ENCODE measurements around the gene PHLPP1.

PHLPP1 gene

GRCh38 chr18:62979900-62980299 lies 264.6 kb downstream of the PHLPP1 start:
- H3K9ac ChIP-seq (ENCODE audit: low read length): no peak overlapping the region
- H3K27ac ChIP-seq (ENCODE audit: low read depth, low read length): no peak overlapping the region
- H3K9me3 ChIP-seq (ENCODE audit: low read length): no peaks in the 10 kb centered on the region
- H3K4me1 ChIP-seq (ENCODE audit: insufficient read depth, low read length): peaks cover 10% of the 10 kb centered on the region
- no peaks in the 10 kb centered on the region for H3K27me3 ChIP-seq (ENCODE audit: control insufficient read depth in 1 of 2, insufficient read depth in 2 of 2, low read length in 2 of 2)
- H3K36me3 ChIP-seq (ENCODE audit: insufficient read depth, low read length): peaks cover 22% of the 10 kb centered on the region
- no peak overlapping the region for H3K4me3 ChIP-seq (ENCODE audit: low read depth in 1 of 2, low read length in 2 of 2)

- Histone ChIP-seq H3K36me3 (ENCODE audit: insufficient read depth, low read length) (peaks cover 9% of the 10 kb centered on the region), H3K9me3 (ENCODE audit: low read length) (no peaks in the 10 kb centered on the region), H3K4me3 (ENCODE audit: low read depth in 1 of 2, low read length in 2 of 2) (no peak overlapping the region), H3K4me1 (ENCODE audit: insufficient read depth, low read length) (peaks cover 10% of the 10 kb centered on the region), H3K9ac (ENCODE audit: low read length) (no peak overlapping the region), H3K27me3 (ENCODE audit: control insufficient read depth in 1 of 2, insufficient read depth in 2 of 2, low read length in 2 of 2) (no peaks in the 10 kb centered on the region), H3K27ac (ENCODE audit: low read depth, low read length) (no peak overlapping the region)
These were observed 266.2 kb downstream of the PHLPP1 start for GRCh38 chr18:62981566-62981965.

- Histone ChIP-seq H3K9ac (ENCODE audit: low read length) (no peak overlapping the region), H3K27me3 (ENCODE audit: control insufficient read depth in 1 of 2, insufficient read depth in 2 of 2, low read length in 2 of 2) (no peaks in the 10 kb centered on the region), H3K9me3 (ENCODE audit: low read length) (no peaks in the 10 kb centered on the region), H3K4me3 (ENCODE audit: low read depth in 1 of 2, low read length in 2 of 2) (peak overlapping the region; percentile 21 to 53), H3K27ac (ENCODE audit: low read depth, low read length) (no peak overlapping the region), H3K36me3 (ENCODE audit: insufficient read depth, low read length) (peaks cover 9% of the 10 kb centered on the region), H3K4me1 (ENCODE audit: insufficient read depth, low read length) (peaks cover 10% of the 10 kb centered on the region)
These were observed 267.4 kb downstream of the PHLPP1 start for GRCh38 chr18:62982600-62983251.

- Histone ChIP-seq H3K4me1 (ENCODE audit: insufficient read depth, low read length) (peaks cover 14% of the 10 kb centered on the region), H3K36me3 (ENCODE audit: insufficient read depth, low read length) (no peaks in the 10 kb centered on the region), H3K4me3 (ENCODE audit: low read depth in 1 of 2, low read length in 2 of 2) (no peak overlapping the region), H3K27me3 (ENCODE audit: control insufficient read depth in 1 of 2, insufficient read depth in 2 of 2, low read length in 2 of 2) (no peaks in the 10 kb centered on the region), H3K9ac (ENCODE audit: low read length) (no peak overlapping the region), H3K27ac (ENCODE audit: low read depth, low read length) (no peak overlapping the region), H3K9me3 (ENCODE audit: low read length) (no peaks in the 10 kb centered on the region)
These were observed 269.4 kb downstream of the PHLPP1 start for GRCh38 chr18:62984656-62985315.

- H3K27me3 ChIP-seq (ENCODE audit: control insufficient read depth in 1 of 2, insufficient read depth in 2 of 2, low read length in 2 of 2): no peaks in the 10 kb centered on the region
- H3K9ac ChIP-seq (ENCODE audit: low read length): no peak overlapping the region
- H3K36me3 ChIP-seq (ENCODE audit: insufficient read depth, low read length): no peaks in the 10 kb centered on the region
- H3K4me1 ChIP-seq (ENCODE audit: insufficient read depth, low read length): peaks cover 14% of the 10 kb centered on the region
- H3K27ac ChIP-seq (ENCODE audit: low read depth, low read length): no peak overlapping the region
- H3K4me3 ChIP-seq (ENCODE audit: low read depth in 1 of 2, low read length in 2 of 2): no peak overlapping the region
- no peaks in the 10 kb centered on the region for H3K9me3 ChIP-seq (ENCODE audit: low read length)
These were observed 271.1 kb downstream of the PHLPP1 start for GRCh38 chr18:62986490-62986889.

GRCh38 chr18:62987055-62987830 lies 271.9 kb downstream of the PHLPP1 start:
- Histone ChIP-seq H3K9ac (ENCODE audit: low read length) (no peak overlapping the region), H3K9me3 (ENCODE audit: low read length) (no peaks in the 10 kb centered on the region), H3K27ac (ENCODE audit: low read depth, low read length) (no peak overlapping the region), H3K4me1 (ENCODE audit: insufficient read depth, low read length) (peaks cover 12% of the 10 kb centered on the region), H3K27me3 (ENCODE audit: control insufficient read depth in 1 of 2, insufficient read depth in 2 of 2, low read length in 2 of 2) (no peaks in the 10 kb centered on the region), H3K36me3 (ENCODE audit: insufficient read depth, low read length) (no peaks in the 10 kb centered on the region), H3K4me3 (ENCODE audit: low read depth in 1 of 2, low read length in 2 of 2) (no peak overlapping the region)

- Histone ChIP-seq H3K4me1 (ENCODE audit: insufficient read depth, low read length) (peaks cover 6% of the 10 kb centered on the region), H3K9ac (ENCODE audit: low read length) (no peak overlapping the region), H3K4me3 (ENCODE audit: low read depth in 1 of 2, low read length in 2 of 2) (no peak overlapping the region), H3K27ac (ENCODE audit: low read depth, low read length) (no peak overlapping the region), H3K9me3 (ENCODE audit: low read length) (no peaks in the 10 kb centered on the region), H3K27me3 (ENCODE audit: control insufficient read depth in 1 of 2, insufficient read depth in 2 of 2, low read length in 2 of 2) (no peaks in the 10 kb centered on the region), H3K36me3 (ENCODE audit: insufficient read depth, low read length) (no peaks in the 10 kb centered on the region)
These were observed 272.5 kb downstream of the PHLPP1 start for GRCh38 chr18:62987859-62988258.

GRCh38 chr18:62988471-62988870 lies 273.1 kb downstream of the PHLPP1 start:
- H3K9ac ChIP-seq (ENCODE audit: low read length): no peak overlapping the region
- no peak overlapping the region for H3K27ac ChIP-seq (ENCODE audit: low read depth, low read length)
- H3K4me1 ChIP-seq (ENCODE audit: insufficient read depth, low read length): peaks cover 4% of the 10 kb centered on the region
- H3K36me3 ChIP-seq (ENCODE audit: insufficient read depth, low read length): no peaks in the 10 kb centered on the region
- no peaks in the 10 kb centered on the region for H3K27me3 ChIP-seq (ENCODE audit: control insufficient read depth in 1 of 2, insufficient read depth in 2 of 2, low read length in 2 of 2)
- no peaks in the 10 kb centered on the region for H3K9me3 ChIP-seq (ENCODE audit: low read length)
- peak overlapping the region in 1 of 2 donors; percentile 23 for H3K4me3 ChIP-seq (ENCODE audit: low read depth in 1 of 2, low read length in 2 of 2)

GRCh38 chr18:62989195-62989594 lies 273.9 kb downstream of the PHLPP1 start:
- Histone ChIP-seq H3K9me3 (ENCODE audit: low read length) (no peaks in the 10 kb centered on the region), H3K4me3 (ENCODE audit: low read depth in 1 of 2, low read length in 2 of 2) (peak overlapping the region in 1 of 2 donors; percentile 23), H3K27ac (ENCODE audit: low read depth, low read length) (no peak overlapping the region), H3K27me3 (ENCODE audit: control insufficient read depth in 1 of 2, insufficient read depth in 2 of 2, low read length in 2 of 2) (no peaks in the 10 kb centered on the region), H3K9ac (ENCODE audit: low read length) (no peak overlapping the region), H3K4me1 (ENCODE audit: insufficient read depth, low read length) (peaks cover 4% of the 10 kb centered on the region), H3K36me3 (ENCODE audit: insufficient read depth, low read length) (no peaks in the 10 kb centered on the region)

- no peaks in the 10 kb centered on the region for H3K36me3 ChIP-seq (ENCODE audit: insufficient read depth, low read length)
- no peaks in the 10 kb centered on the region for H3K9me3 ChIP-seq (ENCODE audit: low read length)
- no peak overlapping the region for H3K27ac ChIP-seq (ENCODE audit: low read depth, low read length)
- no peak overlapping the region for H3K9ac ChIP-seq (ENCODE audit: low read length)
- no peaks in the 10 kb centered on the region for H3K27me3 ChIP-seq (ENCODE audit: control insufficient read depth in 1 of 2, insufficient read depth in 2 of 2, low read length in 2 of 2)
- H3K4me1 ChIP-seq (ENCODE audit: insufficient read depth, low read length): peaks cover 4% of the 10 kb centered on the region
- no peak overlapping the region for H3K4me3 ChIP-seq (ENCODE audit: low read depth in 1 of 2, low read length in 2 of 2)
These were observed 275.3 kb downstream of the PHLPP1 start for GRCh38 chr18:62990653-62991052.

GRCh38 chr18:62991389-62991788 lies 276.0 kb downstream of the PHLPP1 start:
- no peaks in the 10 kb centered on the region for H3K27me3 ChIP-seq (ENCODE audit: control insufficient read depth in 1 of 2, insufficient read depth in 2 of 2, low read length in 2 of 2)
- H3K36me3 ChIP-seq (ENCODE audit: insufficient read depth, low read length): no peaks in the 10 kb centered on the region
- no peaks in the 10 kb centered on the region for H3K9me3 ChIP-seq (ENCODE audit: low read length)
- H3K4me3 ChIP-seq (ENCODE audit: low read depth in 1 of 2, low read length in 2 of 2): no peak overlapping the region
- no peak overlapping the region for H3K9ac ChIP-seq (ENCODE audit: low read length)
- H3K27ac ChIP-seq (ENCODE audit: low read depth, low read length): no peak overlapping the region
- H3K4me1 ChIP-seq (ENCODE audit: insufficient read depth, low read length): peaks cover 4% of the 10 kb centered on the region

All from muscle layer of colon (tissue), 2 donors.